Effector CD8-positive, alpha-beta T cell (primary cell): ENCODE results near the gene TSSK6.
A peak's percentile ranks its signal among the peaks of the same experiment; 100 is the strongest.

Experiments used
- DNase-seq: peaks from one replicate; lab custom pipeline; 2025; lab: John Stamatoyannopoulos, UW

Gene TSSK6

GRCh38 chr19:19530889-19531288 is 15.5 kb upstream of the TSSK6 start:
- DNase-seq, result no peak

DNA sequence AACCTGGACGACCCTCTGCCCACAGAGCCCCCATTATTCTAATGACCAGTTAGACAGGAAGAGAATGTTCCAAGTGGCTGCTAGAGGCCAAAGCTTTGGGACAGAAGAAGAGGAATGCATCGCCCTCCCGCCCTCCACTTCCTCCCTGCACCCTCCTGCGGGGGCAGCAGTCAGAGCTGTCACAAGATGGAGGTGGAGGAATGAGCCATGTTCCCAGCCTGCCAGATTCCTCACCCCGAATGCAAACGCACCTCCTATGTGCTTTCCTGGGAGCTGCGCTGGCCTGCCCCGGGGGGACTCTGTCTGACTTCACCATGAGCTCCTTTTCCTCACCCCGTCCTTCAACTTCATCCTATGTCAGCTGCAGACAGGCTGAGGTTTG is 15.1 kb upstream of the TSSK6 start:
- DNase-seq, result no peak

GRCh38 chr19:19529783-19530422 is 14.6 kb upstream of the TSSK6 start:
- no peak for DNase-seq

DNA sequence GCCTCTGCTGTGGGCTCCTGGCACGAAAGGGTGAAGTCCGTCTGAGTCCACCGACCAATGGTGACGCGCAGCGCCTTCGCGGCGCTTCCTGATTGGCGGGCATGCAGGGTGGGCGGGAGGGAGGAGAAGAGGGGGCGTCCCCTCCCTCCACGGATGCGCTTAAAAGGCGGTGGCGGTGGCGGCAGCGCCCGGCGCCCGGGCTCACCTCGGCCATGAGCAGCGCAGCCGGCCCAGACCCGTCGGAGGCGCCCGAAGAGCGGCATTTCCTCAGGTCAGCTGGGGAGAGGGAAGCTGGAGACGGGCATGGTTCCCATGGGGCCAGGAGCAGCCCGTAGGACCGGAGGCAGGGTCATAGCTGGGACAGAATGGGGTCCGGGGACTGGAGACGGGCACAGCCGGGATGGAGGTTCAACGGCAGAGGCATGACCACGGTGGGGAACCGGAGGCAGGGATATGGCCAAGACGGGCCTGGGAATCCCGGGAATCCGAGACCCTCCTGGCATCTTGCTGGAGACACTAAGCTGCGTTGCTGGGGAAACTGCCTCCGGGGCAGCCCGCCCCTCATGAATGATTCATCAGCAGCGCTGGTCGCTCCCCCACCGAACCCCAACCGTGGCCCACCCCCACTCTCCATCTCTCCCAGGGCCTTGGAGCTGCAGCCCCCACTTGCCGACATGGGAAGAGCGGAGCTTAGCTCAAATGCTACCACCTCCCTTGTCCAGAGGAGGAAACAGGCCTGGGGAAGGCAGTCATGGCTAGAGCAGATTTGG is 13.6 kb upstream of the TSSK6 start, which contains the start of gene YJEFN3:
Gene YJEFN3, plus strand, starts transcription at position 191 of the 770 bp plus-strand sequence. Its CDS starts 22 bp downstream, at position 213.
- no peak for DNase-seq

DNA sequence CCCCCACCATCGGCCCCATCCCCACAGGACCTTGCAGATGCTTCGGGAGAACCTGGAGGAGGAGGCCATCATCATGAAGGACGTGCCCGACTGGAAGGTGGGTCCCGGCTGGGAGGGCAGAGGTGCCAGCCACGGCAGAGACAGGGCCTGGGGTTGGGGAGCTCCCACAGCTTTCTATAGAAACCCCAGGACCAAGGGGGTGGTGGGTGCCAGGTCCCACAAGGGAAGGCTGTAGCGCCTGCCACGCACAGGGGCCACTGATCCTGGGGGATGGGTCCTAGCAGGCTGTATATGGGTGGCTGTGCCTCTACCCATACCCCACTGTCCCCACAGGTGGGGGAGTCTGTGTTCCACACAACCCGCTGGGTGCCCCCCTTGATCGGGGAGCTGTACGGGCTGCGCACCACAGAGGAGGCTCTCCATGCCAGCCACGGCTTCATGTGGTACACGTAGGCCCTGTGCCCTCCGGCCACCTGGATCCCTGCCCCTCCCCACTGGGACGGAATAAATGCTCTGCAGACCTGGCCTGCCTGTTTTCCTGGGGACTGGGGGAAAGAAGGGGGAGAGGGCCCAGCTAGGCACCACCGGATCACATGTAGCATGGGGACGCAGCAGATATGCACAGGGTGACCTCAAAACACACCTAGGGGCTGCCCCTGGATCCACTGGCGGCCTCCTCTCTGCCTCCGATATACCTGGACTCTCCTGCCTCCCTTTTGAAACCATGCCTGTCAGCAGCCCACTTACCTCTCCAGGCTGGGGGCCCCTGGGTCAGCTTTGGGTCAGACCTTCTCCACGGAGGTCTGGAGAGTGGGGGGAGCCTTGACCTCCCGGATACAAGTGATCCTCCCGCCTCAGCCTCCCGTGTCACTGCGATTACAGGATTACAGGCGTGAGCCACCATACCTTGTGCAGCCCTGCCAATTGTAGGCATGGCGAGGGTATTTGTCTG is 12.6 kb upstream of the TSSK6 start:
- no peak for DNase-seq

GRCh38 chr19:19527371-19527656 is 12.0 kb upstream of the TSSK6 start:
- no peak for DNase-seq

- DNase-seq, result no peak
Measured at GRCh38 chr19:19526581-19527370, 11.4 kb upstream of the TSSK6 start.

DNA sequence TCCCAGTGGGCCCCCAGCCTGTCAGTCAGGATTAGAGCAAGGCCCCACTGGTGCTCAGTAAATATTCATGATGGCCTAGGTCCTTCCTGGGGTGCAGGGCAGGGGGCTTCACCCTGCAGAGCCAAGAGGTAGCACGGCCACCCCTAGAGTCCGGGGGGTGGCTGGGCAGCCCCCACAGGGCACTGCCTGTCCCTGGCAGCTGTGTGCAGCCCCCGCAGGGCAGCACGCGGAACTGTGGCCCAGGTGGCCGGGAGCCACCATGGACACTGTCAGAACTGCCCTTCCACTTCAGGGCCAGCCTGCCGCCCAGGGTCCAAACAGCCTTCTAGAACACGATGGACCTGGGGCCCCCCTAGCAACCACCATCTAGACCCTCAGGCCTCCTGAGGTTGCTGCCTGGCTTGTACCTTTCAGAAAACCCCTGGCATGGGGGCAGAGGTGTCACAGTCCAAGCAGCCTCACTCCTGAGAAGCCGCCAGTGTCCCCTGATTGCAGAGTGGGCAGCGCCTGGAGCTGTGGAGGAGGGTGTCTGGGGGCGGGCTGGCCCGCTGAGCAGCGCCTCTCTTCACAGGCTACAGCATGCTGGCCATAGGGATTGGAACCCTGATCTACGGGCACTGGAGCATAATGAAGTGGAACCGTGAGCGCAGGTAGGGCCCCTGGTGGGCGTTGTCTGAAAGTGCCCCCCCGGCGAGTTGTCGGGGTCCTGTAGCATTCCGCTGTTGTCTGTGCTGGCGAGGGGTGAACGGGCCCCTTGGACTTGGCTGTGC is 10.4 kb upstream of the TSSK6 start:
- DNase-seq, result no peak

- DNase-seq, result no peak
Measured at GRCh38 chr19:19524053-19524452, 8.7 kb upstream of the TSSK6 start.

DNA sequence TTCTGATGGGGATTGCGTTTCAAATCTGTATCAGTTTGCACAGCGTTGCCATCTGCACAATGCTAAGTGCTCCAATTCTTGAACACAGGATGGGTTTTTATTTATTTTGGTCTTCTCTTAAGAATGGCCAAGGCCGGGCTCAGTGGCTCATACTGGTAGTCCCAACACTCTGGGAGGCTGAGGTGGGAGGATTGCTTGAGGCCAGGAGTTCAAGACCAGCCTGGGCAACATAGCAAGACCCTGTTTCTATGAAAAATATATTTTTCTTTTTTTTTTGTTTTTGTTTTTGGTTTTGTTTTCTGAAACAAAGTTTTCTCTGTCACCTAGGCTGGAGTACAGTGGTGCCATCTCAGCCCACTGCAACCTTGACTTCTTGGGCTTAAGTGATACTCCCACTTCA is 7.8 kb upstream of the TSSK6 start:
- no peak for DNase-seq

GRCh38 chr19:19520989-19521388 is 5.6 kb upstream of the TSSK6 start:
- DNase-seq, result no peak

DNA sequence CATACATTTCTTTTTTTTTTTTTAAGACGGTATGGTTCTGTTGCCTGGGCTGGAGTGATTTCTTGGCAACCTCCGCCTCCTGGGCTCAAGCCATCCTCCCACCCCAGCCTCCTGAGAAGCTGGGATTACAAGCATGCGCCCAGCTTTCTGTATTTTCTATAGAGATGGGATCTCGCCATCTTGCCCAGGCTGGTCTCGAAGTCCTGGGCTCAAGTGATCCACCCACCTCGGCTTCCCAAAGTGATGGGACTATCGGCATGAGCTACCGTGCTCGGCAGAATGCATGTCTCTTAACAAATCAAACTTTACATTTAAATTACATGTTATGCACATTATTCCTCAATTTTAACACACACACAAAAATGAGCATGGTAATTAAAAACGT is 1.9 kb upstream of the TSSK6 start:
- DNase-seq, result no peak

- peak; percentile 95 for DNase-seq
Measured at GRCh38 chr19:19515642-19516519, 533 bp upstream of the TSSK6 start, which contains the start of gene NDUFA13. NDUFA13 (plus strand) TSS chr19:19516225; CDS start chr19:19516239, 14 bp downstream.

DNA sequence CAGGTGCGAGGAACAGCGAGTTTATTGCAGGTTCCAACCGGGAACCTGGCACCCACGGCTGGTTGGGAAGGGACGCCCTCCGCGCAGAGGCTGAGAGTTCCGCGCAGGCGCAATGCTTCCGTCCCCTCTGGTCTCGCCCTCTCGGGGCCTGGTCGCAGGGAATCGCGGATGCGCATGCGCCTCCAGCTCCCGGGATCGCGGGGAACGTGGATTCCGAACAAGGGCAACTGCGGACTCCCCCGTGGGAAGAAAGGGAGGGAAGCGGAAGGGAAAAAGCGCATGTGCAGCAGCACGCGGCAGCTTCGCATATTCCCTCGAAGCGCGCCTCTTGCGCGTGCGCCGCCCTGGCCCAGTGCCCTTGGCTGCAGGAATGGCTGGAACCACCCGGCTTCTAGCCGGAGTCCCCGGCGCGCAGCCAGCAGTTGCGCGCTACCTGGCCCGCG is 1.1 kb downstream of the TSSK6 start:
- DNase-seq, result peak; percentile 23

DNA sequence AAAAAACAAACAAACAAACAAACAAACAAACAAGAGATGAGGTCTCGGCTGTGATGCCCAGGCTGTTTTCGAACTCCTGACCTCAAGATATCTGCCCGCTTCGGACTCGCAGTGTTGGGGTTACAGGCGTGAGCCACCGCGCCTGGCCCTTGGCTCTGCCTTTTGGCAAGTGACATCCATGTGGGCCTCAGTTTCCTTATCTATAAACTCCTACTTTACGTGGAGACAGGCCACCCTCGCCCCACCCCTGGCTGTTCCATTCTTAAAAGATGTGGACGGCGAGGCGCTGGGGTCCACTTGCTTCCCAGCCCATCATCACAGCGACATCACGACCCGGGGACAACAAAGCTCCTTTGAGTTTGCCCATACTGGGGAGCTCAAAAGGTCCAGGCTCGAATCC is 1.7 kb downstream of the TSSK6 start:
- DNase-seq, result no peak

DNA sequence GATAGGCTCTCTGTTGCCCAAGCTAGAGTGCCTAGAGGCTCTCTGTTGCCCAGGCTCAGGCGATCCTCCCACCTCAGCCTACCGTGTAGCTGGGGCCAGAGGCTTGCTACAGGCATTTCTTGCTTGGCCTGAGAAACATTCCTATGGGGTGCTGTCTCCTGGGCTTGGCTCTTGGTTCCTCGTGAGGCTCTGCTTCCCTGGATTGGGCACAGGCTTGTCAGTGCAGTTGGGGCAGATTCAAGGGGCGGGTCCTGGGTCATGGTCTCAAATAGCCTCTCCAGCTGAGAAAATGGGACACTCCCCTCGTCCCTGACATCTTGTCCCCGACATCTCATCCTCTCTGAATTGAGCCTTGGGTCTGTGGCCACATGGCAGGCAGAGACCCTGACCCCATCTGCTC is 4.9 kb downstream of the TSSK6 start:
- no peak for DNase-seq

DNA sequence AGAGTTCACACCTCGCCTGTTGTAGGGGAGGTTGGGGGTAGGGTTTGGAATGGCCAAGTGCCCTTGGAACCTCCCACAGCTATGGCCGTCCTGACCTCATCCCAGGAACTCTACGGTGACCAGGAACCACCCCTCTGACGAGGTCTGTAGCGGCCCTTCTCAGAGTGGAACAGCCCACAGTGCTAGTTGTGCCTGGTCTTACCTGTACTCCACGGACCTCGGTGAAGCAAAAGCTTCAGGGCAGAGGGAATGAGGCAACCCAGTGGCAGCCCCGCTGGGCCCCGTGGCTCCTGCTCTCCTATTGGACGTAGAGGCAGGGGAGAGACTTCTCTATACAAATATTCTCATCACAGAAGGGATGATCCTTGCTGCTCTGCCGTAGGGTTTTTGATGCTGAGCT is 7.1 kb downstream of the TSSK6 start:
- DNase-seq, result no peak

DNA sequence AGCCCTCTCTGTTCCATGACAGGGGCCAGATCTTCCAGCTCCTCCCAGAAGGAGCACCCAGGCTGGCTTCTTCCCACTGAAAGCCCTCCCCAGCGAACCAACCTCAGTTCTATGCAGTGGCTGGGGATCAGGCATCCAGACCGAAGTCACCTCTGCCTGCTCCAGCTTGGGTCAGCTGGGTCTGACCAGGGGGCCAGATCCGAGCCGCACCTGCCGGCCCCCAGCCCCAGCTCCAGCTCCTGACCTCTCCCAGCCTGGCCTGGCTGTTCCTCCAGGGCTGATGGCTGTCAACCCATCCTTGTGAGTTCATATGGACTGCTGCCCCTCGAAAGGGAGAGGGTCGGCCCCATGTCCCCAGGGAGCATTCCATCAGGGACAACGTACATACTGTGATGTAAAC is 8.0 kb downstream of the TSSK6 start:
- DNase-seq, result no peak

GRCh38 chr19:19506592-19506991 is 8.8 kb downstream of the TSSK6 start:
- no peak for DNase-seq
